Gastrocnemius medialis (tissue), 4 donors: ENCODE measurements around the gene GOLGA6L26.
"Not testable (repeated sequence)": the region's sequence is repeated elsewhere in the genome, so short reads cannot be mapped to it uniquely, and the experiment has no call there.

Source experiments
- CTCF ChIP-seq, 5 experiments: fragments of 450-650 bp in 3 of 5; fragments of 200-600 bp in 2 of 5; sonication (generic) in 2 of 5; IDR thresholded peaks in 4 of 5; conservative IDR thresholded peaks in 1 of 5; 1 replicate in 4 of 5; 2 replicates in 1 of 5; pipeline ENCODE4 v1.5.1; 2016 to 2019; ENCODE audit warnings: antibody characterized with exemption in 5 of 5, mild to moderate bottlenecking in 3 of 5, moderate library complexity in 3 of 5
- POLR2A ChIP-seq, 2 donors: fragments of 450-650 bp; IDR thresholded peaks; one replicate each; pipeline ENCODE4 v1.6.1; 2017; ENCODE audit warnings: antibody characterized with exemption in 2 of 2, mild to moderate bottlenecking in 2 of 2, moderate library complexity in 2 of 2

GRCh38 chr15:23303654-23304053, 30.3 kb downstream of the GOLGA6L26 start:
- not testable (repeated sequence) for TF ChIP-seq CTCF (IDR thresholded peaks at IDR 0.05 in 4 of 5, conservative IDR thresholded peaks at IDR 0.05 in 1 of 5)
- peak; percentile 43 to 49 for TF ChIP-seq POLR2A (IDR thresholded peaks at IDR 0.05)
